ENCODE results near the gene NMRK1. TPM values are rescaled to one million over a fixed set of nuclear protein-coding genes. Genes with fewer than 3 reads are reported as not detected.

Gene NMRK1
- total RNA-seq = 10 to 100 TPM; 19.6 to 29.9 (median 21.9) TPM
- long read RNA-seq, transcript NMRK1-205 (2 exons, 817 nt) = major isoform, 8 of 21 reads
- long read RNA-seq, transcript NMRK1-201 (9 exons, 1,185 nt) = minor isoform, 6 of 21 reads
- long read RNA-seq, partial matches to known transcripts = 1 of 21 reads
- long read RNA-seq, other reads (novel, unspliced or antisense) = 4 of 21 reads

DNA sequence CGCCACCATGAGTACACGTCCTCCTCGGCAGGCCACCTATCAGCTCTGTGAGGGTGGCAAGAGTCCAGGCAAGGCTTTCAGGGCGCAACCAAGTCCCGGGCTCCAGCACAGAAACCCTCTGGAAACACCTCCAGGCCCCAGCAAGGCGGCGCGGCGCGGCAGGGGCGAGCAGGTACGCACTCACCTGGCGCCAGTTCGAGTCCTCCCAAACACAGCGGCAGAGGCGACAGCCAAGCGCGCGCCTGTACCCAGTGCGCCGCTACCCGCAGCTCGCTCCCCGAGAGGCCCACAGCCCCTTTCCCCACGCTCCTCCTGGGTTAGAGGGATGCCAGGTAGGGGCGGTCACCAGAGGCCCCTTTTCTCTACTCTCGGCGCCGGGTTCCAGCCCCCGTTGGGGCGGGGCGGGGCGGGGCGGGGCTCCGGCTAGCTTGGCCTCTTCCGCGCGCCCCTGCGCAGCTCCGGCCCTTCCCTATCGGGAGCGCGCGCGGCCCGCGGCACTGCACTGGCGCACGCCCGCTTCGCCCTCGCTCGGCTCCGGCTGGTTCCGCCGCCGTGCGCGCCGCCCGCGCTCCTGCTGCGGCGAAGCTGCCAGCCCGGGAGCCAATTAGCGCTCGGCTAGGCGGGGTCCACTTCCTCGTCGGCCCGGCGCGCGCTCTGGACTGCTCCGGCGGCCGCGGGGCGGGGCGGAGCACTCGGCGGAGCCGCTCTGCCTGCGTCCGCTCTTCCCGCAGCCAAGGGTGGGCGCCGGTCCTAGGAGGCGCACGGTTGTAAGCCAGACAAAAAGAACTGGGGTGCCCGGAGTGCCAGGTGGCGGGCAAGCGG lies at the start of gene NMRK1, which contains the start of gene OSTF1:
Gene NMRK1, minus strand, starts transcription at position 332 of the 822 bp plus-strand sequence. CDS start 5,040 bp downstream, outside the sequence.
Gene OSTF1, plus strand, starts transcription at position 691 of the 822 bp plus-strand sequence. CDS start 179 bp downstream, outside the sequence.
- peak; percentile 97 for TF ChIP-seq POLR2A (IDR thresholded peaks at IDR 0.05)
- TF ChIP-seq, protein P1, sequence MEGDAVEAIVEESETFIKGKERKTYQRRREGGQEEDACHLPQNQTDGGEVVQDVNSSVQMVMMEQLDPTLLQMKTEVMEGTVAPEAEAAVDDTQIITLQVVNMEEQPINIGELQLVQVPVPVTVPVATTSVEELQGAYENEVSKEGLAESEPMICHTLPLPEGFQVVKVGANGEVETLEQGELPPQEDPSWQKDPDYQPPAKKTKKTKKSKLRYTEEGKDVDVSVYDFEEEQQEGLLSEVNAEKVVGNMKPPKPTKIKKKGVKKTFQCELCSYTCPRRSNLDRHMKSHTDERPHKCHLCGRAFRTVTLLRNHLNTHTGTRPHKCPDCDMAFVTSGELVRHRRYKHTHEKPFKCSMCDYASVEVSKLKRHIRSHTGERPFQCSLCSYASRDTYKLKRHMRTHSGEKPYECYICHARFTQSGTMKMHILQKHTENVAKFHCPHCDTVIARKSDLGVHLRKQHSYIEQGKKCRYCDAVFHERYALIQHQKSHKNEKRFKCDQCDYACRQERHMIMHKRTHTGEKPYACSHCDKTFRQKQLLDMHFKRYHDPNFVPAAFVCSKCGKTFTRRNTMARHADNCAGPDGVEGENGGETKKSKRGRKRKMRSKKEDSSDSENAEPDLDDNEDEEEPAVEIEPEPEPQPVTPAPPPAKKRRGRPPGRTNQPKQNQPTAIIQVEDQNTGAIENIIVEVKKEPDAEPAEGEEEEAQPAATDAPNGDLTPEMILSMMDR (IDR thresholded peaks at IDR 0.05) = peak in 1 of 4 donors; percentile 6
- 0% methylated on average over 5 of the region's 93 CpGs for WGBS (ENCODE audit: insufficient coverage, low coverage, low lambda C conversion rate, missing lambda C conversion rate)
- Histone ChIP-seq H3K27me3 (no peaks in the 10 kb centered on the region), H3K4me1 (peaks cover 0 to 55% (median 17%) of the 10 kb centered on the region in 4 donors), H3K36me3 (no peaks in the 10 kb centered on the region), H3K27ac (peak within 1 kb of the TSS; percentile 90 to 98 (median 97)), H3K4me3 (peak within 1 kb of the TSS; percentile 87 to 94 (median 94)), H3K9me3 (no peaks in the 10 kb centered on the region)
- intact Hi-C loops (cut with DNase I) = no loop called here
- DNase-seq = peak; percentile 97 to 98 (median 98)
- peak; percentile 79 to 93 (median 84) for ATAC-seq

DNA sequence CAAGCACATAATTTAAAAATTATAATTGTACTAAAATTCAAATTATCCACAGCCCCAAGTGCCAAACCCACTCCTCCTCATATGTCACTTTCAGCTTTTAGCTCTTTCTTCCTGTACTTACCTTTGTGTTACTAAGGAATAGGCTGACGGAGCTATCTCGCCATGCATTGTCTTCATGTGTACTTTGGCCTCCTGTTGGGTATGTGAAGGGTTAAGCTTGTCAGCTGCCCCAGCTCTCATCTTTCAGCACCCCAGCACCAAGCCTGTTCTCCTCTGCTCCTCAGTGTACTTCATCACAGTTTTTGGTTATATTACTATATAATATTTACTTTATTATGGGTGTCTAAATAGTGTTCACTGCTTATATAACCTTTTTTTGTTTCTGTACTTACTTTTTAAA lies 46.5 kb upstream of the NMRK1 start:
- no peaks in the 10 kb centered on the region for H3K9me3 ChIP-seq
- ATAC-seq (no peak), DNase-seq (no peak)
- no peak overlapping the region for H3K4me3 ChIP-seq
- H3K36me3 ChIP-seq = peaks cover 0 to 49% (median 3%) of the 10 kb centered on the region in 4 donors
- intact Hi-C loops (cut with DNase I) = no loop called here
- TF ChIP-seq POLR2A (IDR thresholded peaks at IDR 0.05) = no peak
- TF ChIP-seq, protein P1 (IDR thresholded peaks at IDR 0.05) = no peak
- no peaks in the 10 kb centered on the region for H3K4me1 ChIP-seq
- H3K27me3 ChIP-seq = no peaks in the 10 kb centered on the region
- WGBS (ENCODE audit: insufficient coverage, low coverage, low lambda C conversion rate, missing lambda C conversion rate) = 88% methylated on average over 2 of the region's 2 CpGs
- H3K27ac ChIP-seq = no peak overlapping the region

DNA sequence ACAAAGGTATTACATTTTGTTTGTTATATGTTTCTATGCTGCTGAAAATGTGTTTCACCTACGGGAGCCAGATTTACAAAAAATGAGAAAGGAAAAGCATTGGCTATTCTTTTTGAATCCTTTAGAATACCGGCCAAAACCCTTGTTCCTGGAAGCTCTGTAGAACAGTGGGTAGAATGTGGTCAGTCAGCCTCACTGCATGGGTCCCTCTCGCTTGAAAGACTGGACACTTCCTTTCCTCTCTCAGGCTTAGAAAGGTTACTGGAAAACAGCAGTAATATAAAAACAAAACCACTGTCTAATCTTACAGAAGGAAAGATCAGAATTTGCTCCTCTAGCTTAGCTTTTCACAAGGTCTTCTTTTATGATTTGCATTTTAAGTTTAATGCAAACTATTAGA lies 45.4 kb upstream of the NMRK1 start:
- no peak for TF ChIP-seq POLR2A (IDR thresholded peaks at IDR 0.05)
- TF ChIP-seq, protein P1 (IDR thresholded peaks at IDR 0.05) = no peak
- H3K27me3 ChIP-seq = no peaks in the 10 kb centered on the region
- DNase-seq (no peak), ATAC-seq (no peak)
- intact Hi-C loops (cut with DNase I) = no loop called here
- H3K4me3 ChIP-seq = no peak overlapping the region
- no peaks in the 10 kb centered on the region for H3K9me3 ChIP-seq
- H3K4me1 ChIP-seq = no peaks in the 10 kb centered on the region
- 84% methylated on average over 3 of the region's 3 CpGs for WGBS (ENCODE audit: insufficient coverage, low coverage, low lambda C conversion rate, missing lambda C conversion rate)
- H3K36me3 ChIP-seq = peaks cover 0 to 42% (median 3%) of the 10 kb centered on the region in 4 donors
- H3K27ac ChIP-seq = no peak overlapping the region

DNA sequence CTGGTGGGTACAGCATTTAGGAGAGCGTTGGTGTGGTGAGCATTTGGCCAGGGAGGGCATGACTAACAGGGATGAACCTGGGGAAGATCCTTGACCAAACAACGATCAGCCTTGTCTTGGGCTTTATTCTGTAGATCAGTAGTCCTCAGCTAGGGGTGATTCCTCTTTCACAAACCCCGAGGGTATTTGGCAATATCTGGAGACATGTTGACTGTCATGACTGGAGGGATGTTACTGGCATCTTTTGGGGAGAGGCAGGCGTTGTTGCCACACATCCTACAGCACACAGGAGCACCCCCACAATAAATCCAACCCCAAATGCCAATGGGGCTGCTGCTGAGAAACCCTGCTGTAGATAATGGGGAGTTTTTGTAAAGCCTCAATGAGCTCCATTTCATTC lies 44.3 kb upstream of the NMRK1 start:
- Histone ChIP-seq H3K4me3 (no peak overlapping the region), H3K36me3 (peaks cover 0 to 42% (median 3%) of the 10 kb centered on the region in 4 donors)

More for the DNA sequence above, 44.3 kb upstream of the NMRK1 start:
- ATAC-seq (peak in 2 of 4 donors; percentile 29 to 57), DNase-seq (no peak)
- 80% methylated on average over 2 of the region's 4 CpGs for WGBS (ENCODE audit: insufficient coverage, low coverage, low lambda C conversion rate, missing lambda C conversion rate)
- TF ChIP-seq POLR2A (IDR thresholded peaks at IDR 0.05) = no peak
- TF ChIP-seq, protein P1 (IDR thresholded peaks at IDR 0.05) = no peak
- H3K4me1 ChIP-seq = no peaks in the 10 kb centered on the region
- no peak overlapping the region for H3K27ac ChIP-seq
- no peaks in the 10 kb centered on the region for H3K9me3 ChIP-seq
- no peaks in the 10 kb centered on the region for H3K27me3 ChIP-seq
- intact Hi-C loops (cut with DNase I) = no loop called here
